Keratinocyte (primary cell): ENCODE data around the gene LARP4.

ENCODE experiments used
- CTCF ChIP-seq, 3 experiments: IDR thresholded peaks in 1 of 3; conservative IDR thresholded peaks in 1 of 3; optimal IDR thresholded peaks in 1 of 3; 2 replicates in 2 of 3; 3 replicates in 1 of 3; pipeline versions ENCODE3 to v1.5.1; 2011; ENCODE audit warnings: low read length in 3 of 3, mild to moderate bottlenecking in 3 of 3, moderate library complexity in 2 of 3, control low read depth in 1 of 3, inconsistent platforms in 1 of 3; ENCODE audit not compliant: insufficient read depth in 2 of 3; ENCODE audit errors: extremely low read depth in 1 of 3
- EZH2 ChIP-seq: IDR thresholded peaks from one replicate; pipeline ENCODE4 v1.6.1; 2012; ENCODE audit warnings: inconsistent platforms, mild to moderate bottlenecking, low read length, moderate library complexity

GRCh38 chr12:50402264-50403000, 1.7 kb downstream of the LARP4 start:
- TF ChIP-seq CTCF (optimal IDR thresholded peaks at IDR 0.05 in 1 of 3, IDR thresholded peaks at IDR 0.05 in 1 of 3, conservative IDR thresholded peaks at IDR 0.05 in 1 of 3; ENCODE audit: extremely low read depth in 1 of 3, insufficient read depth in 2 of 3, low read length in 3 of 3) (no peak), EZH2 (no peak)
